Spinal cord (tissue), 10 donors: ENCODE measurements around the gene TSPAN18. TPM values are rescaled to one million over a fixed set of nuclear protein-coding genes. Genes with fewer than 3 reads are reported as not detected.

Experiments used
- DNase-seq, 6 donors: peaks; one replicate each; pipeline versions ENCODE4 v3.0.0 to v3.0.0-alpha.2; 2013 to 2015; ENCODE audit warnings: low spot score in 6 of 6, low read depth in 4 of 6
- H3K27ac ChIP-seq: one replicate; pipeline ENCODE4 v1.5.1; 2013; ENCODE audit warnings: low read depth, low read length, control low read depth
- H3K27me3 ChIP-seq: one replicate; pipeline ENCODE4 v1.6.1; 2013; ENCODE audit warnings: low read length; ENCODE audit not compliant: control insufficient read depth, insufficient read depth
- H3K36me3 ChIP-seq: one replicate; pipeline ENCODE4 v1.6.1; 2013; ENCODE audit warnings: low read length; ENCODE audit not compliant: control insufficient read depth, insufficient read depth
- H3K4me1 ChIP-seq: one replicate; pipeline ENCODE4 v1.6.1; 2013; ENCODE audit warnings: low read length; ENCODE audit not compliant: control insufficient read depth, insufficient read depth
- H3K4me3 ChIP-seq: one replicate; pipeline ENCODE4 v1.5.1; 2013; ENCODE audit warnings: low read depth, low read length, control low read depth
- H3K9me3 ChIP-seq: one replicate; pipeline ENCODE4 v1.6.1; 2013; ENCODE audit warnings: low read length; ENCODE audit not compliant: control insufficient read depth, insufficient read depth
- WGBS: methylation state at CpG from one replicate; pipeline ENCODE4 v1.1.5; 2013; ENCODE audit warnings: missing lambda C conversion rate; ENCODE audit not compliant: insufficient coverage; 5-methylcytosine and 5-hydroxymethylcytosine counted together
- polyA plus RNA-seq, 2 donors: library from polyadenylated mRNA; unstranded; fragments of 120-200 nt; gene quantifications; one replicate each; pipeline ENCODE4 v1.2.1, GENCODE V29; 2013; ENCODE audit not compliant: insufficient read length in 2 of 2
- total RNA-seq, 2 donors: library from RNA; depleted of rRNA in 1 of 2; stranded (reverse); fragments of 120-200 nt in 1 of 2; fragments of >200 nt in 1 of 2; gene quantifications; one replicate each; pipeline versions ENCODE4 v1.2.3 to v1.2.4, GENCODE V29; 2013 to 2014
- donor health status: healthy.

Gene TSPAN18
- total and polyA plus RNA-seq, 4 donors: 23.3 to 87.2 (median 60.9) TPM

DNA sequence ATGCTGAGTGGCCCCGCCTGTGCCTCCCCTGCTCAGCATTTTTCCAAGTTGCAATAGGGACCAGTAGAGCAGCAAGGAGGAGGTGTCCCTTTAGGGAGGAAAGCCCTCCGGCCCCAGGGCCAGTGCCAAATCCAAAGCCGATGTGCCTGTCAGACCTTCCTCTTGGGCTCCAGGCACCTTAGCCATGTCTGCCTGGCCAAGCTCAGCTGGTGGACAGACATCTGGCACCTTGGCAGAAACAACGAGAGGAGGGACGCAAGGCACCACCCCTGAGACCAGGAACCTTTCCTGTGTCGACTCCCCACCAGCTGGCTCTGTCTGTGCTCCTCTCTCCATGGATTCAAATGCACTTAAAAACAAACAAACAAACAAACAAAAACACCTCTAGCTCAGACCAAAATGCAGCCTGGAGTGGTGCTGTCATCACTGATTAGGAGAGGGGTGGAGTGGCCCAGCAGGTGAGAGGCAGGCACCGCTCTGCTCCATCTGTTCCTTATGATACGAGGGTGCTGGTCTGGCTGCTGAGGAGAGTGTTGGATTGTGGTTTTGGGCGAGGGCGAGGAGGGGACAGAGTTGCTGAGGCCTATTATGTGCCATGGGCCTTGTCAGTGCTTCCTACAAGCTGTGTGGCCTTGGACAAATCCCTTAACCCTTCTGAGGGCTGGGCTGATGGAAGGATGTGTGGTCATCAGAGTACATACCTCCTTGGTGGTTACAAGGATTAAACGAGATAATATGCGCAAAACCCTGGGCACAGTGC, 177.7 kb downstream of the TSPAN18 start:
- whole genome bisulfite sequencing: 82% methylated on average over 9 of the region's 12 CpGs
- no peak for DNase-seq
- H3K9me3 ChIP-seq: no peaks in the 10 kb centered on the region
- no peak overlapping the region for H3K4me3 ChIP-seq
- no peaks in the 10 kb centered on the region for H3K27me3 ChIP-seq
- H3K4me1 ChIP-seq: peaks cover 6% of the 10 kb centered on the region
- no peak overlapping the region for H3K27ac ChIP-seq
- peaks cover 12% of the 10 kb centered on the region for H3K36me3 ChIP-seq

DNA sequence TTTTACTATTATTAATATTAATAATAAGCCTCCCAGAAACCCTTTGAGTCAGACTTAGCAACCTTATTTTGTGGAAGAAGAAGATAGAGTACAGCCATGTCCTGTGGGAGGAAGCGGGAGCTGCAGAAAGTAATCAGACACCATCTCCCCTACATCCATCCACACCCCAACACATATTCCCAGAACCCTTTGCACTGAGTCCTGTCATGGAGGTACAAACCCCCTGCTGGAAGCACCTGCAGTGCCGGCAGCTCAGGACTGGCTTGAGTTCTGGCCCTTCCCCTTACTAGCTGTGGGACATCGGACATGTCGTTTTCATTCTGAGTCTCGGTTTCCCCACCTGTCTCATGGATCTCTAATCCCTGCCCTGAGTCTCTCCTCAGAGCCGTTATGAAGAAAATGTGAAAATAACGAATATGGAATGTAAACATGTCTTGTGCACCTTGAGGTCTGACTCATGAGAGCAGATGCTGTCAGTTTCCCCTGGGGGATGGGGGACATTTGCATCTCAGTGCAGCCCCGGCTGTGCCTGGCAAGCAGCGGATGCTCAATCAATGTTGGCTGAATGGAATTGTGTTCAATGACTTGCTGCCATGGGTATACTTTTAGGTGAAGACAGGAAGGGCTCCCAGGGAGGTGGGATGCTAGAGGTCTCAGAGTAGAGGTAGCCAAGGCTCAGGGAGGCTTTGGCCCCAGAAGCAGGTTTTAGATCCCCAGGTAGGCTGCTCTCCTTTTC, 178.5 kb downstream of the TSPAN18 start:
- Histone ChIP-seq H3K27ac (no peak overlapping the region), H3K27me3 (no peaks in the 10 kb centered on the region), H3K9me3 (no peaks in the 10 kb centered on the region), H3K4me3 (no peak overlapping the region), H3K4me1 (peaks cover 12% of the 10 kb centered on the region), H3K36me3 (peaks cover 21% of the 10 kb centered on the region)
- WGBS: 52% methylated on average over 4 of the region's 9 CpGs
- DNase-seq: no peak

DNA sequence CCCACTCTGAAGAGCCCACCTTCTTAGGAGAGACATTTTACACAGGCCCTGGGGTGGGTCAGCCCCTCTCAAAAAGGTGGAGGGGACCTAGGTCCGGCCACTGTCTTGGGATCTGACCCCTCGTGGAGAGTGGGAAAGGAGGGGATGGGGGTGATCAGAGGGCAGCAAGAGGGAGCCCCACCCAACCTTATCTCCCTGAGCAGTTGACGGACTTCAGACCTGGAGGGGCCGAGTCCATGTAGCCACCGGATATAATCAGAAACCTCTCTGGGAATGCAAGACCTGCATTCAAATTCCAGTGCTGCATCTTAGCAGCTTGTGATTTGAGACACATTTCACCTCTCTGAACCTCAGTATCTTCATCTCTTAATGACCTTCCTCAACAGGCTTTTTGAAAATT, 179.9 kb downstream of the TSPAN18 start:
- 80% methylated on average over 3 of the region's 5 CpGs for WGBS
- H3K27ac ChIP-seq: no peak overlapping the region
- DNase-seq: no peak
- peaks cover 27% of the 10 kb centered on the region for H3K36me3 ChIP-seq
- no peaks in the 10 kb centered on the region for H3K9me3 ChIP-seq
- H3K4me3 ChIP-seq: no peak overlapping the region
- H3K4me1 ChIP-seq: peaks cover 26% of the 10 kb centered on the region
- H3K27me3 ChIP-seq: no peaks in the 10 kb centered on the region

DNA sequence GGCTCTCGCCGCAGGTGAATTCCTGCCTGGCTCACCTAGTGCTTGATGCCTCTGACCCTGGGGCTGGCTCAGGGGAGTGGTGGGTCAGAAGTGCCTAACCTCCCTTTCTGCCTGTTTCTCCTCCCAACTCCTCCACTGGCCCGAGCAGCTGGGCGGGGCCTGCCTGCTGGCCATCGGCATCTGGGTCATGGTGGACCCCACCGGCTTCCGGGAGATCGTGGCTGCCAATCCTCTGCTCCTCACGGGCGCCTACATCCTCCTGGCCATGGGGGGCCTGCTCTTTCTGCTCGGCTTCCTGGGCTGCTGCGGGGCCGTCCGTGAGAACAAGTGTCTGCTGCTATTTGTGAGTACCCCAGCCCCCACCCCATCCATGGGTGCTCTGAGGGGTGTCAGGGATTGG, 182.8 kb downstream of the TSPAN18 start:
- Histone ChIP-seq H3K36me3 (peaks cover 27% of the 10 kb centered on the region), H3K27me3 (no peaks in the 10 kb centered on the region), H3K27ac (no peak overlapping the region), H3K4me1 (peaks cover 35% of the 10 kb centered on the region), H3K4me3 (no peak overlapping the region), H3K9me3 (no peaks in the 10 kb centered on the region)
- WGBS: 87% methylated on average over 10 of the region's 14 CpGs
- DNase-seq: no peak

DNA sequence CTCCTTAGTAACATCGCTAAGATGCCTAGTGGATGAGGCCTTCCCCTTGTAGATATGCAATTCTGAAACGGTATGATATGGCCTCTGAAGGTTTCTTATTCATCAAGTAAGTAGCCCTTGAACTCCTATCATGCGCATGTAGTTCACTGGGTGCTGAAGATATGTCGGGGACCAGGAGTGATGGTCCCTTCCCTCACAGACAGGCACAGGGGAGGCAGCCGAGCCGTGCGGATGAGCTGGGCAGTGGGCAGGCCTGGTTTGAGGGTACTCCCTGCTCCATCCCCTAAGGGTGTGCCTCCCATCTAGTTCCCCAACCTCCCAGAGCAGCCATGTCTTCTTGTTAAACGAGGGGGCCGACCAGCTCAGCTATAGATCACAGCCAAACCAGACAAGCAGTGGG, 183.8 kb downstream of the TSPAN18 start:
- no peaks in the 10 kb centered on the region for H3K27me3 ChIP-seq
- H3K4me1 ChIP-seq: peaks cover 42% of the 10 kb centered on the region
- no peaks in the 10 kb centered on the region for H3K9me3 ChIP-seq
- DNase-seq: no peak
- no peak overlapping the region for H3K4me3 ChIP-seq
- H3K27ac ChIP-seq: peak overlapping the region; percentile 6
- WGBS: 94% methylated on average over 4 of the region's 9 CpGs
- peaks cover 35% of the 10 kb centered on the region for H3K36me3 ChIP-seq

DNA sequence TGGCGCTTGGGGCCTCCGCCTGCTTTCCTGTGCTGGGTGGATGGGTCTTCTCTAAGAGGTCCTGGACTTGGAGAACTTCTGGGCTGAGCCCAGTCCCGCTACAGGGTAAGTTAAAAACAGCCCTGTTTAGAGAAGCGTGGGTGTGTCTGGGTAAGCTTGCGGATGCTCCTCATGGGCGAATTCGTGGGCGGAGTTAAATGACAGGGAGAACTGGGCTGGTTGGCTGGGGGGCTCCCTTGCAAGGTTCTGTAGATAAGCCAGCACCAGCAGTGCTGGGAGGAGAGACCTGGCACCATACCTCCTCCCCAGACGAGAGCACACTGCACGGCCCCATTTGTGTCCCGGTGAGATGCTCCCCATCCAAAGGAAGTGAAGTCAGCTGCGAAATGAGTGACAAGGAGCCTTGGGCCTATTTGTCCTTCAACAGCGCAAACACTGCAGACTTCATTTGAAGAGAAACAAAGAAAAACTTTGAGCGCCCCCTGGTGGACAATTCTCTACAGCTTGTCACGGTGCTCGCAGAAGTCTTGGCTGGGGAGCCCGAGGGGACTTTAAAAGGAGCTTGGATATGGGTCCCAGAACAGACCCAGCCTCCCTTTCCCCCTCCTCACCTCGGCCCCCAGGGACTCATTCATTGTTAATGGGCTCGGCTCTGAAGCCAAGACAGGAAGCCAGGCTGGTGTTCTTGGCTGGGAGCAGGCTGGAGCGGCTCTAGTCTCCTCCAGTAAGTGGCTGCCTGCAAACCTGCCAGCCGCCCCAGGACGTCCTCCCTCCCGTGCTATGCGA, 184.5 kb downstream of the TSPAN18 start:
- Histone ChIP-seq H3K4me1 (peaks cover 41% of the 10 kb centered on the region), H3K27me3 (no peaks in the 10 kb centered on the region), H3K9me3 (no peaks in the 10 kb centered on the region), H3K36me3 (peaks cover 39% of the 10 kb centered on the region), H3K27ac (peak overlapping the region; percentile 49), H3K4me3 (no peak overlapping the region)
- DNase-seq: peak; percentile 82 to 99 (median 95)
- 22% methylated on average over 23 of the region's 24 CpGs for WGBS

DNA sequence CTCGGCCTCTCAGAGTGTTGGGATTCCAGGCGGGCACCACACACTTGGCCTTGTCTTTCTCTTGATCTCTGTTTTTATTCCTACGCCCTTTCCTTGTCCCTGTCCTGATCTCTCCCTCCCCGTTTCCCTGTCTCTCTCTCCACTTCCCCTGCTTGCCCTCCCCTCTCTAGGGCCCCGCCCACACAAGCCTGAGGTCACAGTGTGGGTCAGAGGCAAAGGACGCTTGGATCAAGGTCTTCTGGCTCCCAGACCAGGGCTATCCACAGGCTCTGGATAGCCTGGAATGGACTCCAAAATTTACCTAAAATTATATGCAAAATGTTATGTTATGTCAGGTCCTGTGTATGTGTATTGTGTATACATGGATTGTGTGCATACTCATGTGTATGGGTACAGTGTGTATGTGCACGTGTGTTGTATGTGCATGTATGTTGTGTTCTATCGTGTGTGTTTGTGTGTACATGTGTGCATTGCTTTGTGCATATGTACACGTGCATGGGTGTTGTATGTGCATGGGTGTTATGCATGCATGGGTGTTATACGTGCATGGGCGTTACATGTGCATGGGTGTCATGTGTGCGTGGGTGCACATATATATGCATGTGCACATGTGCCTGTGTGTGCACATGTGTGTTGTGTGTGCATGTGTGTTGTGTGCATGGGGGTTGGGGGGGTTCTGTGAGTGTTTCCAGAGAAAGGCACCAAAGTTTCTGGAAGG, 185.7 kb downstream of the TSPAN18 start:
- Histone ChIP-seq H3K4me1 (peaks cover 41% of the 10 kb centered on the region), H3K9me3 (no peaks in the 10 kb centered on the region), H3K36me3 (peaks cover 41% of the 10 kb centered on the region), H3K27ac (no peak overlapping the region), H3K27me3 (no peaks in the 10 kb centered on the region), H3K4me3 (no peak overlapping the region)
- DNase-seq: no peak
- WGBS: 66% methylated on average over 8 of the region's 12 CpGs

DNA sequence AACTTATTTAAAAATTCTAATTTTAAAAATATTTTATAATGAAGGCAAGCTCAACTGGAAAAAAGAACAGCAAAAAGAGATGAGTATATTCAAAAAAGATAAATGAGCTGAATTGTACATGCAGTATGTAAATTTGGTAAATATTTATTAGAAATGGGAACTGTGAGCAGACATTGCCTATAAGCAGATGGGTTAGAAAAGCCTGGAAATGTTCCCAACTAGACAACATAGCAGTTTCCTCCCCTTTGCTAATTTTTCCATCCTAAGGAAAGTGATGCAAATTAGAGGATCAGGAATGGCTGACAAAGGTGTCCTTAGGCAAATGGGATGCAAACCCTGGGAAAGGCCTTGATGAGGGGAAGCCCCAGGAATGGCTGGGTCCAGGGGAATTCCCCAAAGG, 186.7 kb downstream of the TSPAN18 start:
- peak in 1 of 6 donors; percentile 51 for DNase-seq
- Histone ChIP-seq H3K4me3 (no peak overlapping the region), H3K36me3 (peaks cover 47% of the 10 kb centered on the region), H3K4me1 (peaks cover 41% of the 10 kb centered on the region), H3K27ac (no peak overlapping the region), H3K9me3 (no peaks in the 10 kb centered on the region), H3K27me3 (no peaks in the 10 kb centered on the region)

DNA sequence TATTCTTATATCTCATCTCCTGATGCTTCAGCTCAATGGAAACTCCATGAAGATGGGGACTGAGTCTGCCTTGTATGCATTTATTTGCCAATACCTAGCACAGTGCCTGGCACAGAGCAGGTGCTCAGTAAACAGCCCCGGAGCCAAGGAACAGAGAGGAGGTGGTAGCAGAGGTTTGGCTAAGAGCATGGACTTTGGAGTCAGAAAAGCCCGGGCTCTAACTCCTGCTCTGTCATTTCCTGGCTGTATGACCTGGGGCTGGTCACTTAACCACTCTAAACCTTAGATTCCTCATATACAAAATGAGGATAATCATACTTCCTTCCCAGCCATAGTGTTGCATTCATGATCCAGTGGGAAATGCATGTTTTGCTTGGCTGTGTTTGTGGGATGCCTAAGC, 187.3 kb downstream of the TSPAN18 start:
- H3K4me1 ChIP-seq: peaks cover 41% of the 10 kb centered on the region
- WGBS: no CpG with 5 or more reads among the region's 2 CpGs

More for the DNA sequence above, 187.3 kb downstream of the TSPAN18 start:
- Histone ChIP-seq H3K27me3 (no peaks in the 10 kb centered on the region), H3K9me3 (no peaks in the 10 kb centered on the region), H3K27ac (no peak overlapping the region), H3K36me3 (peaks cover 52% of the 10 kb centered on the region), H3K4me3 (no peak overlapping the region)
- no peak for DNase-seq
